SK-N-SH (cell line): ENCODE results near the gene DPPA5. TPM values are rescaled to one million over a fixed set of nuclear protein-coding genes. Genes with fewer than 3 reads are reported as not detected.
A peak's percentile ranks its signal among the peaks of the same experiment; 100 is the strongest.

Source experiments
- CTCF ChIA-PET: fragments of 300-600, 350-600 bp; formaldehyde crosslinking; extraction: SDS; loops from one replicate; lab custom pipeline; 2021; lab: Yijun Ruan, JAX
- POLR2A ChIA-PET: fragments of 350-600 bp; sonication (Branson Sonifier 250); formaldehyde crosslinking; extraction: SDS; loops from one replicate; lab custom pipeline; 2020; ENCODE audit warnings: antibody characterized with exemption, inconsistent platforms; lab: Yijun Ruan, JAX
- DNase-seq: peaks from one replicate; pipeline ENCODE4 v3.0.0; 2012
- H2AFZ ChIP-seq: fragments of 200-600 bp; sonication (generic); 2 replicates; pipeline ENCODE4 v1.8.1; 2016; ENCODE audit warnings: antibody characterized with exemption, mild to moderate bottlenecking, low read depth
- H3F3A ChIP-seq: fragments of 200-600 bp; sonication (generic); replicated peaks from 2 replicates; pipeline ENCODE3; 2016; ENCODE audit warnings: antibody characterized with exemption, mild to moderate bottlenecking; ENCODE audit not compliant: insufficient read depth
- H3K27ac ChIP-seq, 2 experiments: fragments of 200-500 bp in 1 of 2; fragments of 200-600 bp in 1 of 2; sonication (Bioruptor generic) in 1 of 2; sonication (generic), shearing (Covaris generic) in 1 of 2; 2 replicates each; pipeline versions ENCODE4 v1.5.1 to v1.6.1; 2014 to 2016; ENCODE audit warnings: low read depth in 2 of 2, inconsistent platforms in 1 of 2, low read length in 1 of 2, mild to moderate bottlenecking in 1 of 2, mixed read lengths in 1 of 2
- H3K27me3 ChIP-seq: fragments of 200-600 bp; sonication (generic), shearing (Covaris generic); 2 replicates; pipeline ENCODE4 v1.6.1; 2016; ENCODE audit warnings: mixed run types; ENCODE audit not compliant: insufficient read depth
- H3K36me3 ChIP-seq, 2 experiments: fragments of 200-500 bp in 1 of 2; fragments of 200-600 bp in 1 of 2; sonication (Bioruptor generic) in 1 of 2; sonication (generic) in 1 of 2; replicated peaks in 1 of 2; 2 replicates each; pipeline versions ENCODE3 to v1.5.1; 2014 to 2016; ENCODE audit warnings: low read length in 1 of 2, mild to moderate bottlenecking in 1 of 2; ENCODE audit not compliant: insufficient read depth in 2 of 2, control insufficient read depth in 1 of 2
- H3K4me1 ChIP-seq, 2 experiments: fragments of 200-500 bp in 1 of 2; fragments of 200-600 bp in 1 of 2; sonication (Bioruptor generic) in 1 of 2; sonication (generic), shearing (Covaris generic) in 1 of 2; 2 replicates each; pipeline versions ENCODE4 v1.5.1 to v1.6.1; 2014 to 2016; ENCODE audit warnings: low read depth in 1 of 2, low read length in 1 of 2, mixed run types in 1 of 2; ENCODE audit not compliant: insufficient read depth in 2 of 2, control insufficient read depth in 1 of 2
- H3K4me2 ChIP-seq: fragments of 200-600 bp; sonication (generic), shearing (Covaris generic); 2 replicates; pipeline ENCODE4 v1.6.1; 2017; ENCODE audit warnings: mixed run types
- H3K4me3 ChIP-seq, 2 experiments: fragments of 200-500 bp in 1 of 2; fragments of 200-600 bp in 1 of 2; sonication (Bioruptor generic) in 1 of 2; sonication (generic), shearing (Covaris generic) in 1 of 2; 2 replicates each; pipeline versions ENCODE4 v1.5.1 to v1.8.1; 2014 to 2016; ENCODE audit warnings: low read depth in 2 of 2, inconsistent platforms in 1 of 2, low read length in 1 of 2, mild to moderate bottlenecking in 1 of 2, mixed read lengths in 1 of 2, moderate library complexity in 1 of 2
- H3K79me2 ChIP-seq: fragments of 200-600 bp; sonication (generic); 2 replicates; pipeline ENCODE4 v1.8.1; 2017; ENCODE audit warnings: mild to moderate bottlenecking; ENCODE audit not compliant: insufficient read depth
- H3K9ac ChIP-seq: fragments of 200-600 bp; sonication (generic); 2 replicates; pipeline ENCODE4 v1.6.1; 2017; ENCODE audit warnings: mixed run types
- H3K9me2 ChIP-seq: fragments of 200-600 bp; sonication (generic); 2 replicates; pipeline ENCODE4 v1.6.1; 2017; ENCODE audit warnings: mixed run types
- H3K9me3 ChIP-seq: fragments of 200-600 bp; sonication (generic); 2 replicates; pipeline ENCODE4 v1.6.1; 2017; ENCODE audit warnings: mixed run types, mild to moderate bottlenecking, moderate library complexity
- H4K20me1 ChIP-seq: fragments of 200-600 bp; sonication (generic); 2 replicates; pipeline ENCODE4 v1.6.1; 2017; ENCODE audit warnings: mild to moderate bottlenecking, mixed run types; ENCODE audit not compliant: insufficient read depth
- ELF1 ChIP-seq: IDR thresholded peaks from 2 replicates; pipeline ENCODE4 v1.4.0; 2012
- FOSL2 ChIP-seq: IDR thresholded peaks from 2 replicates; pipeline ENCODE4 v1.4.0; 2012; ENCODE audit warnings: low read depth, mild to moderate bottlenecking, moderate library complexity, borderline replicate concordance
- GABPA ChIP-seq: IDR thresholded peaks from 2 replicates; pipeline ENCODE4 v1.4.0; 2012; ENCODE audit warnings: low read depth, mild to moderate bottlenecking
- IRF3 ChIP-seq: fragments of 150-350 bp; IDR thresholded peaks from 2 replicates; pipeline ENCODE4 v1.6.1; 2016; ENCODE audit warnings: mild to moderate bottlenecking, low read depth, low read length
- MAX ChIP-seq: IDR thresholded peaks from 2 replicates; pipeline ENCODE4 v1.4.0; 2012; ENCODE audit warnings: low read depth
- NRF1 ChIP-seq: IDR thresholded peaks from 2 replicates; pipeline ENCODE4 v1.6.1; 2012; ENCODE audit warnings: low read depth, mild to moderate bottlenecking, low read length
- PBX3 ChIP-seq: IDR thresholded peaks from 2 replicates; pipeline ENCODE4; 2012
- POLR2AphosphoS5 ChIP-seq: IDR thresholded peaks from 2 replicates; pipeline ENCODE4 v1.6.1; 2012; ENCODE audit warnings: low read depth, low read length
- REST ChIP-seq: IDR thresholded peaks from 2 replicates; pipeline ENCODE4 v1.6.1; 2012; ENCODE audit warnings: mild to moderate bottlenecking, low read depth, low read length, moderate library complexity
- RXRA ChIP-seq: IDR thresholded peaks from 2 replicates; pipeline ENCODE4 v1.4.0; 2012; ENCODE audit warnings: low read depth, mild to moderate bottlenecking, borderline replicate concordance
- SMC3 ChIP-seq: IDR thresholded peaks from 2 replicates; pipeline ENCODE4 v1.6.1; 2012; ENCODE audit warnings: low read depth, low read length, improper control_type of control experiment
- USF1 ChIP-seq: IDR thresholded peaks from 2 replicates; pipeline ENCODE4 v1.4.0; 2012; ENCODE audit warnings: low read depth, borderline replicate concordance
- WGBS: methylation state at CpG from one replicate; pipeline ENCODE4 v1.1.6; 2017; ENCODE audit warnings: low lambda C conversion rate; 5-methylcytosine and 5-hydroxymethylcytosine counted together
- polyA plus RNA-seq, 3 experiments: library from polyadenylated mRNA; depleted of rRNA; stranded (reverse); fragments of >200 nt; gene quantifications; 2 replicates each; pipeline ENCODE4 v1.2.3, GENCODE V29; 2012

DPPA5 gene
- polyA plus RNA-seq, 1 of the 3 experiments (the other 2 are of a cell fraction) = not detected

GRCh38 chr6:73328790-73329189 lies 25.3 kb downstream of the DPPA5 start:
- 46% methylated on average over 3 of the region's 3 CpGs for WGBS

GRCh38 chr6:73325656-73326055 lies 28.4 kb downstream of the DPPA5 start:
- H3K9me3 ChIP-seq = no peaks in the 10 kb centered on the region
- H4K20me1 ChIP-seq = no peaks in the 10 kb centered on the region
- no peak overlapping the region for H2AFZ ChIP-seq
- ChIA-PET CTCF (interaction anchor here (1.1 to 4.4 kb wide), 9 partner anchors 19 to 913 kb away, joined by 3 to 30 read pairs (median 7); no protein-coding TSS in a partner anchor), POLR2A (no interaction called here)
- no peak for TF ChIP-seq MAX
- no peak for TF ChIP-seq REST
- no peak for TF ChIP-seq POLR2AphosphoS5
- TF ChIP-seq USF1 = no peak
- TF ChIP-seq GABPA = no peak
- no peak for TF ChIP-seq FOSL2
- DNase-seq = no peak
- WGBS = 94% methylated on average over 3 of the region's 3 CpGs
- H3K9me2 ChIP-seq = no peaks in the 10 kb centered on the region
- H3K4me2 ChIP-seq = no peak overlapping the region
- H3K4me3 ChIP-seq = no peak overlapping the region
- no peaks in the 10 kb centered on the region for H3K27me3 ChIP-seq
- no peaks in the 10 kb centered on the region for H3K36me3 ChIP-seq
- H3K9ac ChIP-seq = no peak overlapping the region
- H3K79me2 ChIP-seq = no peaks in the 10 kb centered on the region
- H3K27ac ChIP-seq = no peak overlapping the region
- H3F3A ChIP-seq = no peaks in the 10 kb centered on the region
- H3K4me1 ChIP-seq = no peaks in the 10 kb centered on the region

More at GRCh38 chr6:73328790-73329189, 25.3 kb downstream of the DPPA5 start:
- Histone ChIP-seq H3K36me3 (no peaks in the 10 kb centered on the region), H3K4me1 (no peaks in the 10 kb centered on the region), H4K20me1 (no peaks in the 10 kb centered on the region), H3K79me2 (no peaks in the 10 kb centered on the region), H3K9me3 (no peaks in the 10 kb centered on the region), H3K9ac (no peak overlapping the region), H3K4me2 (no peak overlapping the region), H3F3A (no peaks in the 10 kb centered on the region), H3K27me3 (no peaks in the 10 kb centered on the region; the same call in 1 of the 2 replicates), H3K9me2 (no peaks in the 10 kb centered on the region), H3K4me3 (no peak overlapping the region), H2AFZ (peak overlapping the region; percentile 6; the same call in 1 of the 2 replicates), H3K27ac (no peak overlapping the region)
- CTCF ChIA-PET = interaction anchor here (1.5 to 5.8 kb wide), 4 partner anchors 10 to 916 kb away, joined by 4 to 48 read pairs (median 22); no protein-coding TSS in a partner anchor
- no peak for DNase-seq
- TF ChIP-seq PBX3 (no peak), NRF1 (no peak), ELF1 (no peak), SMC3 (no peak), IRF3 (no peak), RXRA (no peak)
- POLR2A ChIA-PET = no interaction called here
